Subcutaneous adipose tissue (tissue), 4 donors: ENCODE results near the gene AOAH. TPM values are rescaled to one million over a fixed set of nuclear protein-coding genes. Genes with fewer than 3 reads are reported as not detected.

ENCODE experiments used
- total RNA-seq, 4 donors: library from RNA; depleted of rRNA; stranded (reverse); fragments of >200 nt; gene quantifications; one replicate each; pipeline ENCODE4 v1.1.0, GENCODE V29; 2016
- TF ChIP-seq, protein P1 (sequence below): fragments of 450-650 bp; IDR thresholded peaks from one replicate; pipeline ENCODE4 v1.5.1; 2016; ENCODE audit warnings: low read depth, mild to moderate bottlenecking, control low read depth, antibody characterized with exemption, moderate library complexity

AOAH gene
- total RNA-seq, 4 donors from 2014 or later = 4.6 to 51.7 (median 15.3) TPM

GRCh38 chr7:36512616-36513015, 211.7 kb downstream of the AOAH start:
- TF ChIP-seq, protein P1, sequence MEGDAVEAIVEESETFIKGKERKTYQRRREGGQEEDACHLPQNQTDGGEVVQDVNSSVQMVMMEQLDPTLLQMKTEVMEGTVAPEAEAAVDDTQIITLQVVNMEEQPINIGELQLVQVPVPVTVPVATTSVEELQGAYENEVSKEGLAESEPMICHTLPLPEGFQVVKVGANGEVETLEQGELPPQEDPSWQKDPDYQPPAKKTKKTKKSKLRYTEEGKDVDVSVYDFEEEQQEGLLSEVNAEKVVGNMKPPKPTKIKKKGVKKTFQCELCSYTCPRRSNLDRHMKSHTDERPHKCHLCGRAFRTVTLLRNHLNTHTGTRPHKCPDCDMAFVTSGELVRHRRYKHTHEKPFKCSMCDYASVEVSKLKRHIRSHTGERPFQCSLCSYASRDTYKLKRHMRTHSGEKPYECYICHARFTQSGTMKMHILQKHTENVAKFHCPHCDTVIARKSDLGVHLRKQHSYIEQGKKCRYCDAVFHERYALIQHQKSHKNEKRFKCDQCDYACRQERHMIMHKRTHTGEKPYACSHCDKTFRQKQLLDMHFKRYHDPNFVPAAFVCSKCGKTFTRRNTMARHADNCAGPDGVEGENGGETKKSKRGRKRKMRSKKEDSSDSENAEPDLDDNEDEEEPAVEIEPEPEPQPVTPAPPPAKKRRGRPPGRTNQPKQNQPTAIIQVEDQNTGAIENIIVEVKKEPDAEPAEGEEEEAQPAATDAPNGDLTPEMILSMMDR = no peak

GRCh38 chr7:36509962-36510361, 214.3 kb downstream of the AOAH start:
- TF ChIP-seq, protein P1 = no peak

- TF ChIP-seq, protein P1 = no peak
Observed at GRCh38 chr7:36507475-36508440, 216.5 kb downstream of the AOAH start.

GRCh38 chr7:36506820-36507219, 217.5 kb downstream of the AOAH start:
- TF ChIP-seq, protein P1 = no peak

- TF ChIP-seq, protein P1 = no peak
Observed at GRCh38 chr7:36506130-36506798, 218.0 kb downstream of the AOAH start.

DNA sequence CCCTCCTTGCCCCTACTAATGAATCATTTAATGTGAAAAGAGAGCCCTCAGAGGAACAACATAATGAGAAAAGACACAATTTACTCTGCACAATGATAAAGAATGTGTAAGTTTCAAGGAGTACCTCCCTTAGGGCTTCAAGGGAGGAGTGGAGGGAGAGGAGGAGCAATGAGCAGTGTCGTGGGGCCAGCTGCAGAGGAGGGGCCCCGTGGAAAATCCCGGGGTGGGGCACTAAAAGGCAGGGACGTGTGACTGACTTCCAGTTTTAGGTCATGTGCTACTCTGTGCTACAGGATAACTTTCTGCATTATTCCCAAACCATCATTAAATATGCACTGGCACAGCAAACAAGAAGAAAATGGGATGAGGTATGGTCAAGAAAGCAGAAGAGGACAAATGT, 226.5 kb downstream of the AOAH start:
- TF ChIP-seq, protein P1 = no peak

GRCh38 chr7:36496576-36496975, 227.7 kb downstream of the AOAH start:
- TF ChIP-seq, protein P1 = no peak
